ENCODE results near the gene TSTD2.
"Not testable (repeated sequence)": the region's sequence is repeated elsewhere in the genome, so short reads cannot be mapped to it uniquely, and the experiment has no call there.

The TSTD2 gene

GRCh38 chr9:97629156-97629555, 4.0 kb downstream of the TSTD2 start:
- Histone ChIP-seq H3K36me3 (ENCODE audit: control insufficient read depth, low read depth, low read length) (peaks cover 11% of the 10 kb centered on the region), H3K4me3 (ENCODE audit: low read length) (no peak overlapping the region), H3K4me1 (ENCODE audit: control insufficient read depth, low read depth, low read length) (peaks cover 9% of the 10 kb centered on the region), H3K27me3 (ENCODE audit: control insufficient read depth, insufficient read depth, low read length) (no peaks in the 10 kb centered on the region), H3K27ac (ENCODE audit: low read length) (no peak overlapping the region), H3K9me3 (ENCODE audit: control insufficient read depth, low read depth, low read length) (no peaks in the 10 kb centered on the region), H3K9ac (ENCODE audit: low read length) (no peak overlapping the region)

DNA sequence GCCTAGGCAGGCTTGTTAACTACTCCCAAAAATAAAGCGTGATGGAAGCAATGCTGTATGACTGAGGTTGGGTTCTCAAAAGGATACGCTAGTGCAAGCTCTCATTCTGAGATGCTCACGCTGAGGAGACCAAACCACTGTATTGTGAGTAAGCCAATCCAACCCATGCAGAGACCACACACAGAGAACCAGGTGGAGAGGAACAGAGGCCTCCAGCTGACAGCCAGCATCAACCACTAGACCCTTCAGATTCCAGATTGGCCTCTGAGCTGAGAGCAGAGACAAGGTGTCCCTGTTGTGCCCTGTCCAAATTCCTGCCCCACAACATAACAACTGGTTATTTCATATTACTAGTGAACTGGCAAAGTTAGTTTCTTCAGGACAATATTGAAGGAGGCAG, 4.5 kb downstream of the TSTD2 start:
- Histone ChIP-seq H3K4me1 (ENCODE audit: control insufficient read depth, low read depth, low read length) (peaks cover 9% of the 10 kb centered on the region), H3K27me3 (ENCODE audit: control insufficient read depth, insufficient read depth, low read length) (no peaks in the 10 kb centered on the region), H3K27ac (ENCODE audit: low read length) (no peak overlapping the region), H3K9me3 (ENCODE audit: control insufficient read depth, low read depth, low read length) (no peaks in the 10 kb centered on the region), H3K4me3 (ENCODE audit: low read length) (no peak overlapping the region), H3K36me3 (ENCODE audit: control insufficient read depth, low read depth, low read length) (peaks cover 11% of the 10 kb centered on the region), H3K9ac (ENCODE audit: low read length) (no peak overlapping the region)

- no peak overlapping the region for H3K4me3 ChIP-seq (ENCODE audit: low read length)
- peaks cover 13% of the 10 kb centered on the region for H3K36me3 ChIP-seq (ENCODE audit: control insufficient read depth, low read depth, low read length)
These were observed 5.5 kb downstream of the TSTD2 start for GRCh38 chr9:97627624-97628023.

GRCh38 chr9:97625620-97626019, 7.5 kb downstream of the TSTD2 start:
- Histone ChIP-seq H3K4me1 (ENCODE audit: control insufficient read depth, low read depth, low read length) (peaks cover 9% of the 10 kb centered on the region), H3K27ac (ENCODE audit: low read length) (no peak overlapping the region), H3K9me3 (ENCODE audit: control insufficient read depth, low read depth, low read length) (no peaks in the 10 kb centered on the region), H3K9ac (ENCODE audit: low read length) (no peak overlapping the region), H3K4me3 (ENCODE audit: low read length) (no peak overlapping the region), H3K36me3 (ENCODE audit: control insufficient read depth, low read depth, low read length) (peaks cover 16% of the 10 kb centered on the region), H3K27me3 (ENCODE audit: control insufficient read depth, insufficient read depth, low read length) (no peaks in the 10 kb centered on the region)

More at GRCh38 chr9:97627624-97628023, 5.5 kb downstream of the TSTD2 start:
- H3K9me3 ChIP-seq (ENCODE audit: control insufficient read depth, low read depth, low read length): no peaks in the 10 kb centered on the region
- H3K9ac ChIP-seq (ENCODE audit: low read length): no peak overlapping the region
- no peak overlapping the region for H3K27ac ChIP-seq (ENCODE audit: low read length)
- no peaks in the 10 kb centered on the region for H3K27me3 ChIP-seq (ENCODE audit: control insufficient read depth, insufficient read depth, low read length)
- H3K4me1 ChIP-seq (ENCODE audit: control insufficient read depth, low read depth, low read length): peaks cover 9% of the 10 kb centered on the region

DNA sequence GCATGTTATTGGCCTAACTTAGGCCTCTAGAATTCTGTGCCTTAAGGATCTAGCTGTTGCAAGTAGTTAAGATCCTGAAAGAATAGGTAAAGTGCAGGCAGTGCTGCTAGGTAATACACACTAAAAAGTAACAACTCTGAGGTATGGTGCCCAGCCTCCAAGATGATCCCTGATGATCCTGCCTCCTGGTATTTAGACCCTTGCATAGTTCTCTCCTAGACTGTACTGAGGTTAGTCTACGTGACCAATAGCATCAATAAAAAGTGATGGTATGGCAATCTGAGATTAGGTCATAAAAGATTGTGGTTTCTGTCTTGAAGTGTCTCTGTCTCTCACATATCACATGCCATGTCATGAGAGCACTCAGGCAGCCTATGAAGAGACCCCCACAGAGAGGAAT, 9.2 kb downstream of the TSTD2 start:
- Histone ChIP-seq H3K36me3 (ENCODE audit: control insufficient read depth, low read depth, low read length) (peaks cover 16% of the 10 kb centered on the region), H3K27ac (ENCODE audit: low read length) (no peak overlapping the region), H3K4me1 (ENCODE audit: control insufficient read depth, low read depth, low read length) (peaks cover 5% of the 10 kb centered on the region), H3K4me3 (ENCODE audit: low read length) (no peak overlapping the region), H3K9me3 (ENCODE audit: control insufficient read depth, low read depth, low read length) (no peaks in the 10 kb centered on the region), H3K9ac (ENCODE audit: low read length) (no peak overlapping the region), H3K27me3 (ENCODE audit: control insufficient read depth, insufficient read depth, low read length) (no peaks in the 10 kb centered on the region)

- H3K4me3 ChIP-seq (ENCODE audit: low read length); H3K9ac ChIP-seq (ENCODE audit: low read length); H3K27ac ChIP-seq (ENCODE audit: low read length); H3K27me3 ChIP-seq (ENCODE audit: control insufficient read depth, insufficient read depth, low read length); H3K4me1 ChIP-seq (ENCODE audit: control insufficient read depth, low read depth, low read length); H3K9me3 ChIP-seq (ENCODE audit: control insufficient read depth, low read depth, low read length): not testable (repeated sequence)
- peaks cover 22% of the 10 kb centered on the region for H3K36me3 ChIP-seq (ENCODE audit: control insufficient read depth, low read depth, low read length)
These were observed 10.7 kb downstream of the TSTD2 start for GRCh38 chr9:97622483-97622882.

GRCh38 chr9:97620063-97620462, 13.1 kb downstream of the TSTD2 start:
- not testable (repeated sequence) for H3K9me3 ChIP-seq (ENCODE audit: control insufficient read depth, low read depth, low read length)

DNA sequence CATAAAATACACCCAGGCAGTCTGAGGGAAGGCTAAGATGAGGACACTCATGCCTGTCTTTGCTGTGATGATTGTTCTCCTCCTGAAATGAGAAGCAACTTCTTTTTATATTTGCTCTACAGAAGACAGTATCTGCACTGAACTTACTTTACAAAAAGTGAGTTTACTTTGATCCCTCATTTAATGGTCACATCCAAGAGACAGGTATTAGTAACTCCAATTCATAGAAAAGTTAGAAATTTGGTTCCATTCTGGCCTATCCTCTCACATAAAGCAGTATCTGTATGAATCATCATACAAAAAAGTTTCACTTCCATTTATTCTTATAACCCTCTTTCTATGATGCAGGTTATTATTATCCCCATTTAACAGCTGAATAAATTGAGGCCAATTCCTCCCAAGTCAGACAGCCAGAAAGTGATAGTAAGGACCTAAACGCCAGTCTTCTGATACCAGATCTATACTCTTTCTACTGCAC, 15.2 kb downstream of the TSTD2 start:
- H3K27me3 ChIP-seq (ENCODE audit: control insufficient read depth, insufficient read depth, low read length): no peaks in the 10 kb centered on the region
- H3K36me3 ChIP-seq (ENCODE audit: control insufficient read depth, low read depth, low read length): peaks cover 18% of the 10 kb centered on the region
- no peak overlapping the region for H3K27ac ChIP-seq (ENCODE audit: low read length)
- H3K9me3 ChIP-seq (ENCODE audit: control insufficient read depth, low read depth, low read length): no peaks in the 10 kb centered on the region
- H3K9ac ChIP-seq (ENCODE audit: low read length): no peak overlapping the region
- no peaks in the 10 kb centered on the region for H3K4me1 ChIP-seq (ENCODE audit: control insufficient read depth, low read depth, low read length)
- no peak overlapping the region for H3K4me3 ChIP-seq (ENCODE audit: low read length)

More at GRCh38 chr9:97620063-97620462, 13.1 kb downstream of the TSTD2 start:
- H3K36me3 ChIP-seq (ENCODE audit: control insufficient read depth, low read depth, low read length): peaks cover 17% of the 10 kb centered on the region
- not testable (repeated sequence) for H3K27ac ChIP-seq (ENCODE audit: low read length); H3K4me1 ChIP-seq (ENCODE audit: control insufficient read depth, low read depth, low read length); H3K4me3 ChIP-seq (ENCODE audit: low read length); H3K27me3 ChIP-seq (ENCODE audit: control insufficient read depth, insufficient read depth, low read length); H3K9ac ChIP-seq (ENCODE audit: low read length)

GRCh38 chr9:97615439-97616072, 17.6 kb downstream of the TSTD2 start:
- no peak overlapping the region for H3K27ac ChIP-seq (ENCODE audit: low read length)
- H3K4me1 ChIP-seq (ENCODE audit: control insufficient read depth, low read depth, low read length): no peaks in the 10 kb centered on the region
- no peak overlapping the region for H3K4me3 ChIP-seq (ENCODE audit: low read length)
- H3K9ac ChIP-seq (ENCODE audit: low read length): no peak overlapping the region
- H3K9me3 ChIP-seq (ENCODE audit: control insufficient read depth, low read depth, low read length): no peaks in the 10 kb centered on the region
- no peaks in the 10 kb centered on the region for H3K27me3 ChIP-seq (ENCODE audit: control insufficient read depth, insufficient read depth, low read length)
- peaks cover 13% of the 10 kb centered on the region for H3K36me3 ChIP-seq (ENCODE audit: control insufficient read depth, low read depth, low read length)

GRCh38 chr9:97604901-97605645, 28.1 kb downstream of the TSTD2 start:
- no peaks in the 10 kb centered on the region for H3K4me1 ChIP-seq (ENCODE audit: control insufficient read depth, low read depth, low read length)
- H3K4me3 ChIP-seq (ENCODE audit: low read length): no peak overlapping the region
- peaks cover 68% of the 10 kb centered on the region for H3K36me3 ChIP-seq (ENCODE audit: control insufficient read depth, low read depth, low read length)
- no peaks in the 10 kb centered on the region for H3K9me3 ChIP-seq (ENCODE audit: control insufficient read depth, low read depth, low read length)
- no peak overlapping the region for H3K9ac ChIP-seq (ENCODE audit: low read length)
- H3K27ac ChIP-seq (ENCODE audit: low read length): no peak overlapping the region
- no peaks in the 10 kb centered on the region for H3K27me3 ChIP-seq (ENCODE audit: control insufficient read depth, insufficient read depth, low read length)

GRCh38 chr9:97602430-97602829, 30.7 kb downstream of the TSTD2 start:
- no peak overlapping the region for H3K27ac ChIP-seq (ENCODE audit: low read length)
- H3K4me3 ChIP-seq (ENCODE audit: low read length): no peak overlapping the region
- no peaks in the 10 kb centered on the region for H3K9me3 ChIP-seq (ENCODE audit: control insufficient read depth, low read depth, low read length)
- H3K9ac ChIP-seq (ENCODE audit: low read length): no peak overlapping the region
- H3K4me1 ChIP-seq (ENCODE audit: control insufficient read depth, low read depth, low read length): peaks cover 4% of the 10 kb centered on the region
- no peaks in the 10 kb centered on the region for H3K27me3 ChIP-seq (ENCODE audit: control insufficient read depth, insufficient read depth, low read length)
- peaks cover 62% of the 10 kb centered on the region for H3K36me3 ChIP-seq (ENCODE audit: control insufficient read depth, low read depth, low read length)
